SK-N-SH (cell line): ENCODE data around the gene VRK2.

Source experiments
- EP300 ChIP-seq, 2 experiments: IDR thresholded peaks; 2 replicates each; pipeline versions ENCODE4 v1.4.0 to v1.6.1; 2012; ENCODE audit warnings: borderline replicate concordance in 1 of 2, low read depth in 1 of 2, low read length in 1 of 2
- SMC3 ChIP-seq: IDR thresholded peaks from 2 replicates; pipeline ENCODE4 v1.6.1; 2012; ENCODE audit warnings: low read depth, low read length, improper control_type of control experiment
- TF ChIP-seq, protein P1 (sequence below): fragments of 200-600 bp; sonication (generic); IDR thresholded peaks from 2 replicates; pipeline ENCODE4 v1.6.1; 2017; ENCODE audit warnings: antibody characterized with exemption, mild to moderate bottlenecking, moderate library complexity

DNA sequence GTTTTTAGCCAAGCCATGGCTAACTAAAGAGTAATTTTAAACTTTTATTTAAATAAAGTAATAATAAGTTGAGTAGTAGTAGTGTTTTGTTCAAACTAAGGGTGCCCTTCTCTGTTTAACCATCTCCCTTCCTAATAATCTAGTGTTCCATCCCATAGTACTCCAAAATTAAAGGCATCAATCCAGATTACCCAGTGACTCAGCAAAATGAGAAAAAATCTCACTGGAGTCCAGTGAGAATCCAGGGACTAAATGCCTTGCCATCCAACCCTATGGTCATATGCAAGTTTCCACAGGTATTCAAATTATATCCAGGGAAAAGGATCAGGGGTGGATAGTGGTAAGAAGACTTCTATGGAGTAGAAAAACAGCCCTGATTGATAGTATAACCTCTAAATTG is 19.6 kb upstream of the VRK2 start:
- TF ChIP-seq, protein P1, sequence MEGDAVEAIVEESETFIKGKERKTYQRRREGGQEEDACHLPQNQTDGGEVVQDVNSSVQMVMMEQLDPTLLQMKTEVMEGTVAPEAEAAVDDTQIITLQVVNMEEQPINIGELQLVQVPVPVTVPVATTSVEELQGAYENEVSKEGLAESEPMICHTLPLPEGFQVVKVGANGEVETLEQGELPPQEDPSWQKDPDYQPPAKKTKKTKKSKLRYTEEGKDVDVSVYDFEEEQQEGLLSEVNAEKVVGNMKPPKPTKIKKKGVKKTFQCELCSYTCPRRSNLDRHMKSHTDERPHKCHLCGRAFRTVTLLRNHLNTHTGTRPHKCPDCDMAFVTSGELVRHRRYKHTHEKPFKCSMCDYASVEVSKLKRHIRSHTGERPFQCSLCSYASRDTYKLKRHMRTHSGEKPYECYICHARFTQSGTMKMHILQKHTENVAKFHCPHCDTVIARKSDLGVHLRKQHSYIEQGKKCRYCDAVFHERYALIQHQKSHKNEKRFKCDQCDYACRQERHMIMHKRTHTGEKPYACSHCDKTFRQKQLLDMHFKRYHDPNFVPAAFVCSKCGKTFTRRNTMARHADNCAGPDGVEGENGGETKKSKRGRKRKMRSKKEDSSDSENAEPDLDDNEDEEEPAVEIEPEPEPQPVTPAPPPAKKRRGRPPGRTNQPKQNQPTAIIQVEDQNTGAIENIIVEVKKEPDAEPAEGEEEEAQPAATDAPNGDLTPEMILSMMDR, result no peak
- TF ChIP-seq SMC3 (no peak), EP300 (IDR thresholded peaks at IDR 0.05; ENCODE audit: borderline replicate concordance in 1 of 2, low read depth in 1 of 2, low read length in 1 of 2) (no peak)
